DOHH2 (cell line): ENCODE results near the gene UNC5A.

Source experiments
- H3F3A ChIP-seq: fragments of 200-600 bp; sonication (generic), shearing (Covaris generic); 2 replicates; pipeline ENCODE4 v1.6.0; 2016; ENCODE audit warnings: antibody characterized with exemption, mild to moderate bottlenecking; ENCODE audit not compliant: control insufficient read depth, insufficient read depth
- H3K27ac ChIP-seq: fragments of 200-600 bp; sonication (generic); 2 replicates; pipeline ENCODE4 v1.5.1; 2014; ENCODE audit warnings: low read depth, mild to moderate bottlenecking, low read length, moderate library complexity
- H3K27me3 ChIP-seq: fragments of 200-600 bp; sonication (generic); 2 replicates; pipeline ENCODE4 v1.6.1; 2014; ENCODE audit warnings: mild to moderate bottlenecking, low read length, mixed read lengths; ENCODE audit not compliant: control insufficient read depth
- H3K36me3 ChIP-seq: fragments of 200-600 bp; sonication (generic); 2 replicates; pipeline ENCODE4 v1.6.1; 2014; ENCODE audit warnings: mild to moderate bottlenecking, low read length, moderate library complexity, mixed read lengths; ENCODE audit not compliant: control insufficient read depth
- H3K4me1 ChIP-seq: fragments of 200-600 bp; sonication (generic); 2 replicates; pipeline ENCODE4 v1.6.1; 2014; ENCODE audit warnings: mild to moderate bottlenecking, low read length, mixed read lengths; ENCODE audit not compliant: control insufficient read depth
- H3K4me2 ChIP-seq: fragments of 200-600 bp; sonication (generic); 2 replicates; pipeline ENCODE4 v1.6.0; 2014; ENCODE audit warnings: mild to moderate bottlenecking, low read length, moderate library complexity
- H3K4me3 ChIP-seq: fragments of 200-600 bp; sonication (generic); 2 replicates; pipeline ENCODE4 v1.5.1; 2014; ENCODE audit warnings: mild to moderate bottlenecking, low read length, mixed read lengths
- H3K79me2 ChIP-seq: fragments of 200-600 bp; sonication (generic); 2 replicates; pipeline ENCODE4 v1.6.1; 2014; ENCODE audit warnings: mild to moderate bottlenecking, low read length, mixed read lengths; ENCODE audit not compliant: control insufficient read depth
- H3K9me2 ChIP-seq: fragments of 200-600 bp; sonication (generic); replicated peaks from 2 replicates; pipeline ENCODE4 v1.6.1; 2014; ENCODE audit warnings: mild to moderate bottlenecking, low read length, mixed read lengths; ENCODE audit not compliant: control insufficient read depth
- H3K9me3 ChIP-seq: fragments of 200-600 bp; sonication (generic); 2 replicates; pipeline ENCODE4 v1.6.1; 2014; ENCODE audit warnings: antibody characterized with exemption, low read length, mixed read lengths; ENCODE audit not compliant: control insufficient read depth, insufficient read depth
- H4K20me1 ChIP-seq: fragments of 200-600 bp; sonication (generic); 2 replicates; pipeline ENCODE4 v1.6.0; 2014; ENCODE audit warnings: low read depth, mild to moderate bottlenecking, antibody characterized with exemption, low read length, moderate library complexity; ENCODE audit not compliant: control insufficient read depth, insufficient read depth
- EZH2phosphoT487 ChIP-seq: fragments of 200-600 bp; sonication (generic); IDR thresholded peaks from 2 replicates; pipeline ENCODE4 v1.6.1; 2017; ENCODE audit warnings: borderline replicate concordance, mild to moderate bottlenecking, antibody characterized with exemption, low read length, moderate library complexity, mixed read lengths
- TF ChIP-seq, protein P1 (sequence below): fragments of 200-600 bp; sonication (generic); IDR thresholded peaks from one replicate; pipeline ENCODE4 v1.5.1; 2014; ENCODE audit warnings: antibody characterized with exemption, mild to moderate bottlenecking, low read depth, low read length; ENCODE audit not compliant: poor library complexity, severe bottlenecking

The UNC5A gene

DNA sequence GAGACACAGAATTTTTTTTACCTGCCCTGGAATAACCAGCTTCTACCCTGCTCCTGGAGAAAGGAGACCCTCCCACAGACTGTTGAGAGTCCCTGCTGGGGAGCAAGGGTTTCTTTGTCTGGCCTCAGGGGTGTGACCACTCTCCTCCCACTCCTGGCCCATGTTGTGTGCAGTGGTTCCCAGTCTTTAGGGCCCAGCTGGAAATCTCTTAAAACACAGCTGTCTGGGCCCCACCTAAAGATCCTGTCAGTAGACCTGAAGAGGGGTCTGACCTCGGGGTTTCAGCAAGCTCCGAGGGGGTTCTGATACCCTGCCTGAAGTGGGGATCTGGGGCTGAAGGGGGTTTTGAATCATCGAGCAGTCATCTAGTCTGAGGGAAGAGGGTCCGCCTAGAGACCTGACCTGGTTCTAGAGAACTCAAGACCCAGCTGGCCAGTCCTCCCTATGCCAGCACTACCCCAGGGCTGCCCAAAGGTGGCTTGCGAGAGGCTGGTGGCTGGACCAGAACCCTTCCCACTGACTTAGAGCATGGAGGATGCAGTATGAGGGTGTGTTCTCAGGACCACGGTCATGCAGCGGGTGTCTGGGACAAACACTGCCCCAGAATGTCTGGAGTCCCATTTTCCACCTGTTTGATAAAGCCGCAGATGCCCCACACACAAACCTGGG is 8.1 kb upstream of the UNC5A start:
- no peak overlapping the region for H3K27ac ChIP-seq
- no peaks in the 10 kb centered on the region for H3K9me2 ChIP-seq
- TF ChIP-seq EZH2phosphoT487: no peak
- TF ChIP-seq, protein P1, sequence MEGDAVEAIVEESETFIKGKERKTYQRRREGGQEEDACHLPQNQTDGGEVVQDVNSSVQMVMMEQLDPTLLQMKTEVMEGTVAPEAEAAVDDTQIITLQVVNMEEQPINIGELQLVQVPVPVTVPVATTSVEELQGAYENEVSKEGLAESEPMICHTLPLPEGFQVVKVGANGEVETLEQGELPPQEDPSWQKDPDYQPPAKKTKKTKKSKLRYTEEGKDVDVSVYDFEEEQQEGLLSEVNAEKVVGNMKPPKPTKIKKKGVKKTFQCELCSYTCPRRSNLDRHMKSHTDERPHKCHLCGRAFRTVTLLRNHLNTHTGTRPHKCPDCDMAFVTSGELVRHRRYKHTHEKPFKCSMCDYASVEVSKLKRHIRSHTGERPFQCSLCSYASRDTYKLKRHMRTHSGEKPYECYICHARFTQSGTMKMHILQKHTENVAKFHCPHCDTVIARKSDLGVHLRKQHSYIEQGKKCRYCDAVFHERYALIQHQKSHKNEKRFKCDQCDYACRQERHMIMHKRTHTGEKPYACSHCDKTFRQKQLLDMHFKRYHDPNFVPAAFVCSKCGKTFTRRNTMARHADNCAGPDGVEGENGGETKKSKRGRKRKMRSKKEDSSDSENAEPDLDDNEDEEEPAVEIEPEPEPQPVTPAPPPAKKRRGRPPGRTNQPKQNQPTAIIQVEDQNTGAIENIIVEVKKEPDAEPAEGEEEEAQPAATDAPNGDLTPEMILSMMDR: no peak
- no peak overlapping the region for H3K4me2 ChIP-seq
- no peaks in the 10 kb centered on the region for H3K4me1 ChIP-seq
- H3K4me3 ChIP-seq: no peak overlapping the region
- no peaks in the 10 kb centered on the region for H3K79me2 ChIP-seq
- no peaks in the 10 kb centered on the region for H3F3A ChIP-seq
- H3K36me3 ChIP-seq: no peaks in the 10 kb centered on the region
- peaks cover 7% of the 10 kb centered on the region for H3K27me3 ChIP-seq
- no peaks in the 10 kb centered on the region; the same call in 1 of the 2 replicates for H3K9me3 ChIP-seq
- no peaks in the 10 kb centered on the region for H4K20me1 ChIP-seq

DNA sequence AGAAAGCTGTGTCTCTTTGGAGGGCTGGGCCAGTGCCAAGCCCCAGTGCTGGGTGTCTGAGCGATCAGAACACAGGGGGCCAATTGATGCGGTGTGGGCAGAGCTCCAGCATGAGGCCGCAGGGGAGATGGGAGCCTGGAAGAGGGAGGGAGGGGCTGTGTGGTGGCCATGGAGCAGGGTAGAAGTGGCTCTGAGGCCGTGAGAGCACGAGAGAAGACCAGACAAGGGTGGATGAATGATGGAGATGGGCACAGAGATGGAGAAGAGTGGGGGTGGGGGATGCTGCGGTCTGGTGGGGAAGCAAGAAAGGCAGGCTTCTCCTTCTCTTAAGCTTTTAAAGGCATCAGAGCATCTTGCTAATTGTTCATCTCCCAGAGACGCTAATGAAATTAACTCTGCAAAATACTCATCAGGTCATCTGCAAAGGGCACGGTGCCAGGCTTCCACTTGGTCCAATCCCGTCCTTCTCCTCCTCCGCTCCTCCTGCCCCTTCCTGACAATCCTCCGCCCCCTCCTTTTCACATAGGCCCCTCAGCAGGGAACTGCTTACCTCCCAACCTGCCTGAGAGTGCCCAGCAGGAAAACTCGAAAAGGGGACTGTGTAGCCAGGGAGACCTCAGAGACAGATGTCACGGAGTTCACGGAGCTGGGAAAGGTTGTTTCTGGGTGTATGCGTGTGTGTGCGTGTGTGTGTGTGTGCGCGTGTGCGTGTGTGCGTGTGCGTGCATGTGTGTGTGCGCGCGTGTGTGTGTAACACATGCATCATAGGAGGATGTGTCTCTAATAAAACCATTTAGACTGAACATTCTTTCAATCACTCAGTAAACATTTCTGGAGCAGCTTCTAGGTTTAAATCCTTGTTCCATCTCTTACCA is 7.1 kb upstream of the UNC5A start:
- Histone ChIP-seq H3K4me1 (no peaks in the 10 kb centered on the region), H3K27me3 (peaks cover 7% of the 10 kb centered on the region), H3K9me2 (no peaks in the 10 kb centered on the region), H3K79me2 (no peaks in the 10 kb centered on the region), H3K4me2 (no peak overlapping the region), H3K27ac (no peak overlapping the region), H3K9me3 (no peaks in the 10 kb centered on the region; the same call in 1 of the 2 replicates), H3K4me3 (no peak overlapping the region), H4K20me1 (no peaks in the 10 kb centered on the region), H3F3A (no peaks in the 10 kb centered on the region), H3K36me3 (no peaks in the 10 kb centered on the region)
- no peak for TF ChIP-seq EZH2phosphoT487
- TF ChIP-seq, protein P1: no peak

DNA sequence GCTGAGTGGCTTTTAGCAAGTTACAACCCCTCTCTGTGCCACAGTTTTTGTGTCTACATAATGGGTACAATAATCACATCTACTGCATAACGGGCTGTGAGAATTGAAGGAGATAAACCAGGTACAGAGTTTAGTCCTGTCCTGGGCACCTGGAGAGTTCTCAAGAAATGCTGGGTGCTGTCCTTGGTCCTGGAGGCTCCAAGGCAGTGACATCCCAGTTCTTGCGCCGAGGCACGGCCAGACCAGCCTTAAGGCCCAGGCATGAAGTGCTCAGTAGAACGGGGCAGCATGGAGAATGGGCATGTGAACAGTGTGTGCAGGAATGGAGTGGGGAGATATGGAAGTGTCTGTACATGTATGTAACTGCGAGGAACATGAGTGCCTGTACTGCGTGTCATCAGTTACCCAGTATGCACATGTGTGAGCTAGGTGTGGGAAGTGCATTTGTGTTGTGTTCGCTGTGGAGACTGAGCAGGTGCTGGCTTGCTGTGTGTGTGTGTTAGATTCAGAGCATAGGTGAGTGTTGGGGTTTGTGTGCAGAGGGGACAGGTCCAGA is 6.3 kb upstream of the UNC5A start:
- H3K36me3 ChIP-seq: no peaks in the 10 kb centered on the region
- no peaks in the 10 kb centered on the region for H3K4me1 ChIP-seq
- H3K4me3 ChIP-seq: no peak overlapping the region
- no peak for TF ChIP-seq EZH2phosphoT487
- TF ChIP-seq, protein P1: no peak
- H3K27me3 ChIP-seq: peaks cover 7% of the 10 kb centered on the region
- no peak overlapping the region for H3K27ac ChIP-seq
- no peak overlapping the region for H3K4me2 ChIP-seq
- H3F3A ChIP-seq: no peaks in the 10 kb centered on the region
- H3K9me3 ChIP-seq: no peaks in the 10 kb centered on the region; the same call in 1 of the 2 replicates
- H4K20me1 ChIP-seq: no peaks in the 10 kb centered on the region
- H3K79me2 ChIP-seq: no peaks in the 10 kb centered on the region
- no peaks in the 10 kb centered on the region for H3K9me2 ChIP-seq
